ENCODE measurements around the gene RNU1-1.
"Not testable (repeated sequence)": the region's sequence is repeated elsewhere in the genome, so short reads cannot be mapped to it uniquely, and the experiment has no call there.

The RNU1-1 gene

DNA sequence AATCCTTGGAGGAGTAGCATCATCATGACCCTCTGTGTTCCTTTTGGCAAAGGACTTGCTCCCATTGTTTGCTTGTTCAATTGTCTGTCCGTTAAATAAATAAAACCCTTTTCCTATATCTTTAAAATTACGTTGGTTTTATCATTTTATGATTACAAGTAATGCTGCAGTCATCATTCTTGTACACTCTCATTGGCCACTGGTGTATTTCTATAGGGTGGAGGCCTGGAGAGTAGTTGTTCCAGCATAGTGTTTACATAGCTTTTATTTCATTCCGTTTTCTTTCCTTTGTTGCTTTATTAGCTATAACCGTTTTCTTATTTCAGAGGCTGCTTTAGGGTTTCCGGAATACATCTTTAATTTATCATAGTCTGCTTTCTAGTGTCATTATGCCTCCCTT is 7.6 kb upstream of the RNU1-1 start:
- not testable (repeated sequence) for DNase-seq (ENCODE audit: low read depth in 2 of 2)

DNA sequence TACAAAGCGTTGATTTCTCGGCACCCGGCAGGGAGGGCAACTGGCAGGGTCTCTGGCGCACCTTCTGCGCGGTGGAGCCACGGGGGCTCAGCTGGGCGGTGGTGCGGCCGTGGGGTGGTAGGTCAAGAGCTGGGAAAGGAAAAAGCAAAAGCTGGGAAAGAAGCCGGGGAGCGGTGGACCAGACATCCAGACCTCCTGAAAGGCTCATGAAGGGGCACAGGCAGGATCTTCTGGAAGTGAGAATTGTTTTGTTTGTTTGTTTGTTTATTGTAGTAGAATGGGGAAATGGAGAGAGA is 7.2 kb upstream of the RNU1-1 start:
- DNase-seq (ENCODE audit: low read depth in 2 of 2): no peak

DNA sequence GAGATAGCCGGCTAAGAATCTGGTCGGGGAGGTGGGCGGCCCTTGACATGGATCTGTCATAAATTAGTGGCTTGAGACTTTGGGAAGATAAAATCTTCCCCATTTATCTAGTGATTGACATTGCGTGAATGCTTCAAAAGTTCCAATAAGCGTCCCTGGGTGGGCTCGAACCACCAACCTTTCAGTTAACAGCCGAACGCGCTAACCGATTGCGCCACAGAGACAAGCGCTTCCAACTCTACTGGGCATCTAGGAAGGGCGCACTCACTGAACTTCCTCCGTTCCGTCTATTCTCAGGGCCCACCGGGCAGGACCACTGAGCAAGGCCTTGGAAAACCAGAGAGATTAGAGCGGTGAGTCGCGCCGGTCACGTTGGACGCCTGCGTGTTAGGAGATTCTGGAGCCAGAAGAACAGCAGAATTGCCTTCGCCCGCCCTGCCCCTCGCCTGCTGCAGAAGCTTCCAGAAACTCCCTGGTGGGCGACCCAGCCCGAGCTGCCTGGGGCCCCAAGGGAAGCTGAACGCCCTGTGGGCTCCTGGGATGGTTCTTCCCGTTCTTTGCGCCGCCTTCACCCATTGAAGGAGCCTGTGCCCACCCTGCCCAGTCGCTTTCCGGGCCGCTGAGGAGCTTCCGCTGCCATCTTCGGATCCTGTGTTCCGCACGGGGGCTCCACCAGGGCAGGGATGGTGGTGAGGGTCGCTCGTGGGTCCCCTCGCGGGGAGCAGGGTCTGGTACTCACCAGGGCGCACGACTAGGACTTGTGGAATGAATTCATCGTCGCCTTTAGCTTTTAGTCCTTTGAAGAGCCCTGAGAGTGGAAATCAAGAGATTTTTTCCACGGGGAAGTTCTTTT is 6.6 kb upstream of the RNU1-1 start:
- DNase-seq (ENCODE audit: low read depth in 2 of 2): not testable (repeated sequence)

DNA sequence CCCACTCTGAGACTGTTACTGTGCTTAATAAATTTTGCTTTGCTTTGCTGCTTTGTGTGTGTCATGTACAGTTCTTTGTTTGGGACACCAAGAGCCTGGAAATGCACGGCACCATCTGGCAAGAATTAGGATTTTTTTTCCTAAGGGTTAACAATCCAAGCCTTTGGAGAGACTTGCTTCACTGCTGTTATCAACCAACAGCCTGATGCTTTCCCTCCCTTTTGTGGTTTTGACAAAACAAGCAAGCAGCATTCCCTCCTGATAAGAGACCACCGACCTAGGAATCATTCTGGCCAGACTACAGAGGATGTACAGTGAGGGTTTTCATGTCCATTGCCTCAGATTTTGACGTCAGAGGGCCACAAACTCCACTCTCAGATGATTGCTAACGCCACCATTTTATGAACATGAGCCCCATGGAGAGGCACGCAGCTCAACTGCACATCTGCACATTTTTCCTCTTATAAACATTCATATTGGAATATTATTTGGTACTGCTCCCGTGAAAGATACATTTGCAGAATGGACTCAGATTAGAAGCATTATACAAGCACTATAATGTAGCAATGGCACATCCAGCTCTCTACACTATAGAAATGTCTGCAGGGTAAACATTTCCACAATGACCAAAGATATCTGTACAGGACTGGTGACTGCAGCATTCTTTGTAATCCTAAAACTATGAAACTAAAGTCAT is 5.3 kb upstream of the RNU1-1 start:
- not testable (repeated sequence) for DNase-seq (ENCODE audit: low read depth in 2 of 2)

DNA sequence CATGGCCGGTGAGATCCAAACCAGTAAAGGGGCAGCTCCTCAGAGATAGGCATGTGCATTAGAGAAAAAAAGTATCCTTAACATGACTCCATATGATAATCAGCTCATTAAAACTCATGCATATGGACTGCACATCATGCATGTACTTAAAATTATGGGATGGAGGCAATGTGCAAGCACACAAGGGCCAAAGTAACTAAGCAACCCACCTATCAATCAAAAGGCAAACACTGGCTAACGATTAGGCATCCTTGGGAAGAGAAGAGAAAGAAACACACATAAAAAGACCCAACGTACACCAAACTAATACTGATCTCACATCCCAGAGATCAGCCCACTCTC is 4.8 kb upstream of the RNU1-1 start:
- DNase-seq (ENCODE audit: low read depth in 2 of 2): not testable (repeated sequence)

DNA sequence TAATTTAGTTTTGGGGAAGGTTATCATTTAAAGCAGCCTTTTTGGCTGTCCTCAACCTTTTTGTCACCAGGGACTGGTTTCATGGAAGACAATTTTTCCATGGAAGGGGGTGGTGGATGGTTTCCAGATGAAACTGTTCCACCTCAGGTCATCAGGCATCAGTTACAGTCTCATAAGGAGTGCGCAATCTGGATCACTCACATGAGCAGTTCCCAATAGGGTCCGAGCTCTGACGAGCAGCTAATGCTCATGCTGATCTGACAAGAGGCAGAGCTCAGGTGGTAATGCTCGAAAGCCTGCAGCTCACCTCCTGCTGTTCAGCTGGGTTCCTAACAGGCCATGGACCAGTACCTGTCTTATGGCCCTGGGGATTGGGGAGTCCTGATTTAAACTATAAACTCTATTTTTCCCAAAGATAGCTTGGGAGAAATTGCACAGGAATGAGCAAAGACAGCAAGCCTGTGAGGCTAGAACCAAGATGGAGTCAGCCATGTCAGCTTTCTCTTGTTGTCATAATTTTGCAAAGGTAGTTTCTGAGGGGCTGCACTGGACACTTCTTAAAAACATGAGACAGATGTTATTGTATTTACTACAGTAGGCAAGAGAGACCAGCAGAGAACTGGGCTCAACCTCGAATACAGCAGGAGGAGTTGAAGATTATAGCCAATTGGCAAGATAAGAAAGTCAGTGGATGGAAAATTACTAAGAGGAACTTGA is 2.8 kb upstream of the RNU1-1 start:
- not testable (repeated sequence) for DNase-seq (ENCODE audit: low read depth in 2 of 2)

DNA sequence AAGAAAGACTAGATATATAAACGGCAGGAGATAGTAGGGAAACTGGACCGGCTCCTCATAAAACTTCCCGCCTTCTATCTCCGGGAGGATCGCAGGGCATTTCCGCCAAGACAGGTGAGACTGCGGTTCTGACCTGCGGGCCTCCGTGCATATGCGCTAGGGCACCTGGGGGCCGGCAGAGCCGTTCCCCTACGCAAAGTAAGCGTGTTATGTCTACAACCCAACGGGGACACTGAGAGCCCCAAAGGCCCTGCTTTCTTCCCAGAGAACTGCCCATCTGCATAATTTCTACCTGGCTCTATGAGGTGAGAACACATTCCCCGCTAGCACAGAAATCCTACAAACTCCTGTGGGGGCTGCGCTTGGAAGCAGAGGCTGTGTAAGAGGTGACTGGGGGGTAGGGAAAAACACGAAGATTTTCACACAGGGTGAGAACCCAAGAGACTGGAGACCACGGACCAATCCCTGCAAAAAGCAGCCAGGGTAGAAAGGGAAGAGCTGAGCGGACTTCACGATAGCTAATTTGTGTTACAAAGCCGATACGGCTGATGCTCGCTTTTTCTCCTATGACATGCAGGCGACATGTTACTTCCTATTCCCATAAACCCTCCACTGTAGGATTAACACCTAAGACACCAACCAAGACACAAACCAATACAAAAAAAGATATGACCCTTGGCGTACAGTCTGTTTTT is 526 bp downstream of the RNU1-1 start:
- DNase-seq (ENCODE audit: low read depth in 2 of 2): peak; percentile 93 to 94

DNA sequence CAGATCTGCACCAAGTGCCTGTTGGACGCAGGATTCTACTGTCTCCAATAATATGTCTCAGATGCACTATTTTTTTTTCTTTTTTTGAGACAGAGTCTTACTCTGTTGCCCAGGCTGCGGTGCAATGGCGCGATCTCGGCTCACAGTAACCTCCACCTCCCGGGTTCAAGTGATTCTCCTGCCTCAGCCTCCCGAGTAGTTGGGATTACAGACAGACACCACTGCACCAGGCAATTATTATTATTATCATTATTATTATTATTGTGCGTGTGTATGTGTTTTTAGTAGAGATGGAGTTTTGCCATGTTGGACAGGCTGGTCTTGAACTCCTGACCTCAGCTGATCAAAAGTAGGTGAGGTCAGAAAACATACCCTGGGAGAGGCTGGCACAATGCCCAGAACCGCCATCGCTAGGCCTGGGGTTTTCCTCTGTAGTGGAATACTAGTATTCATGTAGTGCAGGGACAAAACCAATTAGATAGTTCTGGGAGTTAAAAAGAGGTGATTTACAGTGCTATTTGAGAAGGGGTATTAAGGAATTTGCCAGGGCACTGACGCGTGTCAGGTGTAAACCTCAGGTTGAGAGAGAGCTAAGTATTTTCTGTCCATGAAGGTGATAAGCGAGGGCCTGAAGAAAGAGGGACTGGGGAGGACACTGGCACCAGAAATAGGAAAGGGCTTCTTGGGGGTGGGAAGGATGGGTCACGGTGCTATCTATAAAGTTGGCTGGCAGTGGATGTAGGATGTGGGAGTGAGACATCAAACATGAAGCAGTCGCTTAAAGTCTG is 1.3 kb downstream of the RNU1-1 start:
- not testable (repeated sequence) for DNase-seq (ENCODE audit: low read depth in 2 of 2)

DNA sequence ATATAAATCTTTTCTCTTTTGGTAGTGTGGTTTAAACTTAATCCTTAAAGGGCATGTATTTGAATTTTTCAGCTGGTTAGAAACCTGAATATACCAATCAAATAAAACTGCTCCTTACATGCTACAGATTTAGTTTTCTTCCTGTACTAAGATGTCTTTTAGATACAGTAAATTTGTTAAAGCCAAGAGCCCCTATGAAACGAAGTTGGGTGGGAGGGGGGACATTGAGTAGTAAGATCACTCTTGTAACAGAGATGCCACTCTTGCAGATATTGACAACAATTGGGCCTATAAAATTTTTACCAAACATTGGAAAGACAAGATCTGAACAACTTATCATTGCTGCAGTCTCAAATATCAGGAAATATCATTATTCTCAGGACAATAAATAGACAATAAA is 2.2 kb downstream of the RNU1-1 start:
- not testable (repeated sequence) for DNase-seq (ENCODE audit: low read depth in 2 of 2)

DNA sequence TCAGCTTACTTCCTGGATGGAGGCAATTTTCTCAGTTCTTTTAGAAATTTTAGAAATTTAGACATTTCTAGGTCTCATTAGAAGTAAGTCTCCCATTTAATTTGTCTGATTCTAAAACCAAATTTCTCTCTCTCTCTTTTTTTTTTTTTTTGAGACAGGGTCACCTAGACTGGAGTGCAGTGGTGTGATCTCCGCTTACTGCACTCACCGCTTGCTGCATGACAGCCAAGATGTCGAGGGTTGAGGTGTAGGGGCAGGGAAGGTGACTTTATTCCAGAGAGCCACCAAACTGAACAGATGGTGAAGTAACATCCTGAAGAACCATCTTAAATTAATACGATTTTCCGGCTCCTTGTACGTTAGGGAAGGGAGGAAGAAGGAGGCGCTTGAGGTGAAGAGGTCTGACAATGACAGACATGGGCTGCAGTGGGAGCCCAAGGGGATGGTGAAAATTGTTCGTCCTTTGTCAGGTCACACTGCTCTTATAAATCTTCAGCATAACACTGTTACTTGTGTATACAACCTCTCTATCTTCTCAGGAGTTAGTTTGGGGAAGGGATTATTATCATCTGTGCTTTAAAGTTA is 5.1 kb downstream of the RNU1-1 start:
- not testable (repeated sequence) for DNase-seq (ENCODE audit: low read depth in 2 of 2)

DNA sequence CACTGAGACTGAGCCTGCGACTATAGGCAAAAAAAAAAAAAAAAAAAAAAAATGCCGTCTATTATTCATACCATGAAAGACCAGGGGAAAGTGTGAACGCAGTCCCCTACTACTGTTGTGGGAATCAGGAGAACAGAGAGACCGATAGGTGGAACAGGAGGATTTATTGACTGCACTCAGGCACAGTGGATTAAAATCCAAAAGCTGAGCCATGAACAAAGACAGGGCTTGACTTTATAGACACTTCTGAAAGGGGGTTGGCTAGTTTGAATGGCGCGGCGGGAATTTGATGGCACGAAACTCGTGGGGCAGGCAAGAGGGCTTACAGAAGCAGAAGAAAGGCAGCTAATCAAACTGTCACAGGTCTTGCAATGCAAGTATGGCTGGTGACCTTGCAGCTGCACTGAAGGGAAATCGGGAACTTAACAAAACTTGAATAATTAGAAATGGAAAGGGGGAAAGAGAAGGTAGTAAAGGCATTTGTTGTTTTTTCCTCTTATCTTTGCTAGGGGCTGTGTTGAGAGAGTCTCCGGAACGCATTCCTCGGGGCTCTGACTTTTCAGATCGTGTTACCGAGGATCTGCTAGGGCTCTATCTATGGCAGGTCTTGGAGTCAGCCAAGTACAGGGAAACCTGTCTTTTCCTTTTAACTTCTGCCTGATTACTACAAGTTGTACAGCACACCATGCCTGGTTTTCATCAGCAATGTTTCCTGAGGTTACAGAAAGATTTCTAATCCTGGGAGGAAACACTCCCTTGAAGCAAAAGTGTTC is 7.5 kb downstream of the RNU1-1 start:
- DNase-seq (ENCODE audit: low read depth in 2 of 2): not testable (repeated sequence)

DNA sequence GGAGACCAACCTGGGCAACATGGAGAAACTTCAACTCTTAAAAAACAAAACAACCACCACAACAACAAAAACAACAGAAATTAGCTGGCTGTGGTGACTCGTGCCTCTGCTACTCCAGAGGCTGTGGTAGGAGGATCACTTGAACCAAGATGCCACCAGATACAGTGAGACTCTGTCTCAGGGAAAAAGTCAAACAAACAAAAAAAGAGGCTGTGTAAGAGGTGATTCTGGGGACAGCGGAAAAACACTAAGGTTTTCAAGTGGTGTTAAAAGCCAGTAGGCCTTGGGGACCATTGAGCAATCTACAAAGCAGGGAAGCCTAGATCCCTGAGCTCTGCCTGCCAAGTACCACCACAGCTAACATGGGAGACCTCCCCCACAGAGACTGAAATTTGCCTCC is 8.2 kb downstream of the RNU1-1 start:
- not testable (repeated sequence) for DNase-seq (ENCODE audit: low read depth in 2 of 2)

DNA sequence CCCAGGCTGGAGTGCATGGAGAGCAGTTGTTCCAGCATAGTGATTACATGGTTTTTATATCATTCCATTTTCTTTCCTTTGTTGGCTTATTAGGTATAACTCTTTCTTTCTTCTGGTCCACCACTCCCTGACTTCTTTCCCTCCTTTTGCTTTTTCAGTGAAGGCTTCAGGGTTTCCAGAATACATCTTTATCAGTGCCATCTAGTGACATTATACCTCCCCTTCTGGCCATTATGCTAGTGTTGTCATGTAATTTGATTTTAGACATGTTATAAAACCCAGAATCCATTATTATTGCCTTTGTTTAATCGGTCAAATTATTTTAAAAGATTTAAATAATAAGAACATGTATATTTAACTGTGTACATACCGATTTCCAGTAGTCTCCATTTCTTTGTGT is 10.6 kb downstream of the RNU1-1 start:
- DNase-seq (ENCODE audit: low read depth in 2 of 2): no peak

DNA sequence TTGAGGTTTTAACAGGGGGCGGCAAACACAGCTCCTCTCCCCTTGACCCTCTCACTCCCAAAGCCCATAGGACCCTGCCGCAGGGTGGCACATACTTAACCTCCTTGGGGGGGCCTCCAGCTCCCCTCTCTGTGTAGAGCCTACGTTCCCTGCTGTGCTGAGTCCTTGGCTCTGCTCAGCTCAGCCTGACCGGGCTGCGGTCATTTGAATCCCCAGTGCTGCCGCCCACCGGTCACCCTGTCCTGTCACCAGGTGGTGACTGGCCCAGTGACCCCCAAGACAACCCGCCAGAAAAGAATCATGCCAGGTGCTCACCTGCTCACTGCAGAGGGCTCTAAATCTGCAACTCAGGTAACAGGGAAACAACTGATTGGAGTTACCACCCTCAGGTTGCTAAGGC is 12.6 kb downstream of the RNU1-1 start:
- DNase-seq (ENCODE audit: low read depth in 2 of 2): not testable (repeated sequence)

DNA sequence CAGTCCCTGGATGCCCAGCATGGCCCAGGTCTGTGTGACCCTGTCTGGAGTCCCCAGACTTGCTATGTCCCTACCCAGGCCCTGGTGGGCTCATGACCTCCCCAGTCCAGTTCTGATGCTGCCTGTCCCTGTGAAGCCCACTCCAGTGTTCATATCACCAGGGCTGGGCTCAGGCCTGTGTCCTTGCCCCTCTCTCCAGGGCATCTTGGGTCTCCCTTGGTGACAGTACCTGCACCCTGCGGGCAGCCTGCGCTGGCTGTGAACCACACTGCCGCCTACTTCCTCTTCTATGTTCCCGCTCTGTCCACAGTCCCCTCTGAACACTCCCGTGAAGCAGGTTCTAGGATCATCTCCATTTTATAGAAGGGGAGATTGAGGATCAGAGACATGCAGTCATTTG is 13.1 kb downstream of the RNU1-1 start:
- not testable (repeated sequence) for DNase-seq (ENCODE audit: low read depth in 2 of 2)

DNA sequence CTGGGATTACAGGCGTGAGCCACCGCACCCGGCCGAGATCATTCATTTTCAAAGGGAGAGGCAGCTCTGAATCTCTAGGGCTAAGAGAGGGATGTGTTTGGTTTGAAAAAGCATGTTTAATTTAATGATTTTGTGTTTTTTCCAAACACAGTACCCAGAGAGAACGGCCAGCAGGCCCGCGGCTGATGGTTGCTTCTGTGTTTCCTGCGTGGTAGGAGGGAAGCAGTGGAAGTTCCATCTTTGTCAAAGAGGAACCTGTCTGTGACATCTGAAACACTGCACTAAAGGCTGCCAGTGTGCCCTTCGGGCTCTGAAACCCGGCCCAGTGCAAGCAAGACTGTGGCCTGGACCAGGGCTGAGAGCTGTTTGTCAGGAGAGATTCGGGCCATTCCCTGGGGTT is 13.6 kb downstream of the RNU1-1 start:
- not testable (repeated sequence) for DNase-seq (ENCODE audit: low read depth in 2 of 2)

DNA sequence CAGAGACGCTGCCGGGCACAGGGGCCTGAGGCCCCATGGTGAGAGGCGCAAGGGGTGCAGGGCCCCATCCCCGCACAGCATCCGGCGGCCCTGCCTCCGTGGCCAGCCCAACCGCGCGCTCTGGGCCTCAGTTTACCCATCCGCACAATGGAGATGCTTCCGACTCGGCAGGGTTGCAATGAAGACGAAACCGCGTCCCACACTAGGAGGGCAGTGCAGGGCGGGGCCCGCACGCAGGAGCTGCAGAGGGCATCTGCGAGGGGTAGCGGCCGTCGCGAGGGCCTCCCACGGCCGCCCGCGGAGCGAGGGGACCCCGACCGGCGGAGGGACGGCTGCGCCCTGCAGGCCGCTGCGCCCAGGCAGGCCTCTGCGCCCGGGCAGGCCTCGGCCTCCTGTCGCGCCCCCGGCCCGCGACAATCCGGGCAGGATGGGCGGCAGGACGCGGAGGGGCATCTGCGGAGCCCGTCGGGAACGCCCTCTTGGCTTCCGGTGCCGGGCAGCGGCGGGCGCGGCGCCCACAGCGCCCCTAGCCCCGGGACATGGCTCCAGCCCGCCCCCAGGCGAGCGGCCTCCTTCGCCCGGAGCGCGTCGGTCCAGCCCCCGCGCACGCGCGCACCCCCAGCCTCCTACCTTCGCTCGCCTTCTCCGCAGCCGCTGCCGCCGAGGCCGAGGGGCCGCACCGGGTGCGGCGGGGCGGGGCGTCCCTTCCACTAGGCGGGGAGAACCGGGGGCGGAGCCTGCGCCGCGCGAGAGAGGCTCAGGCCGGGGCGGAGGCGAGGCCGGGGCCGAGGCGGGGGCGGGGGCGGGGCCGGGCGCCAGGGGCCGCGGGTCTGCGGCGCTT is 15.3 kb downstream of the RNU1-1 start:
- DNase-seq (ENCODE audit: low read depth in 2 of 2): peak; percentile 74 to 76

DNA sequence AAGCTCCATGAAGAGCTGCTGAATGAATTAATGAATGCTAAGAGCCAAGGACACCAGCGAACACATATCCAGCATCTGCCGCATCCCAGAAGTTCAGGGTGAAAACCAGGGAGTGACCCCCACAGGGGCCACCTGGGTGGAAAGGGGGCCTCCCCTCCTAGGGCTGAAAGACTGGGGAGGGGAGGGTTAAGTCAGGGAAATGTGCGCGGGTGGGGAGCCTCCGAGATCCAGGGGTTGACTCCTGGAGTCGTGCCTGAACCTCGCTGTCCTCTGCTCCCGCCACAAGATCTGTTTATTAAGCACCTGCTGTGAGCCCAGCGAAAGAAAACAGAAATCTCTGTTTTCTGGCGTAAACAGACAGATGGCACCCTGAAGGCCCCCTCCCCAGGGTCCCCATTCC is 16.0 kb downstream of the RNU1-1 start:
- DNase-seq (ENCODE audit: low read depth in 2 of 2): not testable (repeated sequence)

DNA sequence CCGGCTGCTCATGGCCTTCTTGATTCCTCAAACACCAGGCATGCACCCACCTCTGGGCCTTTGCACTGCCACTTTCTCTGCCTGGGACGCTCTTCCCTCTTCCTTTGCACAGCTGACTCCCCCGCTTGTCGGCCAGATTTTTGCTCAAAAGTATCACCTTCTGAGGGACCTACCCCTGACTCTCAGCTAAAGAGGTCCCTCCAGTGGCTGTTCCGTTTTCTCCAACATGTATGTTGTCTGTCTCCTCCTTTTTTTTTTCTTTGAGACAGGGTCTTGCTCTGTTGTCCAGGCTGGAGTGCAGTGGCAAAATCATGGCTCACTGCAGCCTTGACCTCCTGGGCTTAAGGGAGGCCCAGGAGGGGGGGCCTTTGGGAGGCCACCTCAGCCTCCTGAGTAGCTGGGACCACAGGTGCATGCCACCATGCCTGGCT is 16.6 kb downstream of the RNU1-1 start:
- DNase-seq (ENCODE audit: low read depth in 2 of 2): not testable (repeated sequence)

Data from fibroblast of skin of left biceps (primary cell).